GM19240 (cell line): Measurements from ENCODE around the gene EVA1A.
"Not testable (repeated sequence)": the region's sequence is repeated elsewhere in the genome, so short reads cannot be mapped to it uniquely, and the experiment has no call there.

Experiments used
- DNase-seq: peaks from one replicate; pipeline ENCODE4 v3.0.0; 2011; ENCODE audit warnings: low spot score; ENCODE audit not compliant: insufficient read length

Gene EVA1A

GRCh38 chr2:75488157-75488556 lies 72.6 kb downstream of the EVA1A start:
- DNase-seq: no peak

- not testable (repeated sequence) for DNase-seq
Observed at GRCh38 chr2:75486735-75487134, 74.0 kb downstream of the EVA1A start.

DNA sequence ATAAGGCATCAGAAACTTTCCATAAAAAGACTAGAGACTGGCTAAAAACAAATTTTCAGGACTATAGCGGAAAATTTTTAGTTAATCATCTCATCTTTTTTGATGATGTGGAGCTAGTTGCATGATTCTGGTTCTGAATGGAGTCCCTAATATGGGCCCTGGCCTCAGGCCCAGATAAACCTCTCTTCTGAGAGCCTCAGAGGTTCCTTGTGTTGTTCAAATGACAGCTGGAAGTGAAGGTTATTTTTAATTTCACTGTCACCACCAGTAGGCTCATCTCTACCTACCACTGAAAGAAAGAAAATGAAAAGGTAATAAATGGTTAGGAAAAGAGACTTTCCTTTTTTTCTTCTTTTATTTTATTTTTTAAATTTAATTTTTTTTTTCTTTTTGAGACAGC lies 75.9 kb downstream of the EVA1A start:
- DNase-seq: no peak

DNA sequence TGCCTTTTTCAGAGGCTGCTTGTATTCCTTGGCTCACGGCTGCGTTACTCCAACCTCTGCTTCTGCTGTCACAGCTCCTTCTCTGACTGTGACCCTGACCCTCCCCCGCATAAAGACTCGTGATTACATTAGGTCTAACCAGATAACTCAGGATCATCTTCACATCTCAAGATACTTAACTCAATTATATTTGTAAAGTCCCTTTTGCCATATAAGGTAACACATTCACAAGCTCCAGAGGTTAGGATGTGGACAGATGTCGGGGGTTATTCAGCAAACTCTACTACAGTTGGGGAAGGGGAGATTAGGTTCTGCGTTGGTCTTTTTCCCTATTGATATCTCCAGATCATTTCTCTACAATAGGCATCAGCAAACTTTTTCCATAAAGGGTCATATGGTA lies 76.9 kb downstream of the EVA1A start:
- no peak for DNase-seq

- no peak for DNase-seq
Observed at GRCh38 chr2:75482398-75482797, 78.3 kb downstream of the EVA1A start.

DNA sequence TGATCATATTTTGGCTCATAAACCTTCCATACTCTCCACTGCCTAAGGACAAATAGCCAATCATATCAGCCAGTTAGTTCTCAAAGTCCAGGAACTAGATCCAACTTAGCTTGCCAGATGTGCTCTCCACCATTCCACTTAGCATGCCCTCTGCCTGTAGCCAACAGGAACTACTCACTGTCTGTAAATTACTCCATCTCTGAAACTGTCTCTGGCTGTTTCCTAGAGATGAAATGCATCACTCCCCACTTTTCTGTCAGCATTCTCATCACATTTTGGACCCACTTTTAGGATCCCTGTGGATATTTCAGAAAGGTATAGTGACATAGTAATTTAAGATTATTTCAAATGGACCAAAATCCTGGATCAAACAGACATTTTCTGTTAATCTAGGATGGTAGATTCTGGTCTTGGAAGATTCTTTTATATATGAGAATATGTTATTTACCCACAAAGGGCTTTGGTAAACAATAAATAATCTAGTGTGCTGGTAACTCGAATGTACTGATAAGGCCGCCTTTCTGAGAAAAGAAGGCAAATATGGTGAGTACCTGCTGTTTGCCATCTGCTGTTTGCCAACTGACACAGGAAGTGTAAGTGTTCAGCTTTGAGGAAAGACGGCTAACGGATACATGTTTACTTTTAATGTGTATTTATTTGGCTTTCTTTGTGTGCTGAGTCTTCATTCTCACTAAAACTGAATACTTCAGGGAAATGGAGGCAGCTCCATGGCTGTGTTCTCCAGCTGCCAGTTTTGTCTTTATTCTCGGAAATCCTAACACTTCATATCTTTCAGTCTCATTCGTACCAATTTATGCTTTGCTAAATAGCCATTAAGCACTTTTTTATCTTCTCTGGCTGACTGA lies 79.5 kb downstream of the EVA1A start:
- DNase-seq: no peak

DNA sequence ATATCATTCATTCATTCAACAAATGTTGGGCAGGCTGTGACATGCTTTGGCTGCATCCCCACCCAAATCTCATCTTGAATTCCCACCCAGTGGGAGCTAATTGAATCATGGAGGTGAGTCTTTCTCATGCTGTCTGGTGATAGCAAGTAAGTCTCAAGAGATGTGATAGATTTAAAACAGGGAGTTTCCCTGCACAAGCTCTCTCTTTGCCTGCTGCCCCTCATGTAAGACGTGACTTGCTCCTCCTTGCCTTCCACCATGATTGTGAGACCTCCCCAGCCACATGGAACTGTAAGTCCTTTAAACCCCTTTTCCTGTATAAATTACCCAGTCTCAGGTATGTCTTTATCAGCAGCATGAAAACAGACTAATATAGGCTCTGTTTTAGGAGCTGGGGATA lies 83.0 kb downstream of the EVA1A start:
- not testable (repeated sequence) for DNase-seq

- DNase-seq: no peak
Observed at GRCh38 chr2:75476761-75477160, 84.0 kb downstream of the EVA1A start.

- DNase-seq: no peak
Observed at GRCh38 chr2:75475976-75476375, 84.8 kb downstream of the EVA1A start.

- DNase-seq: no peak
Observed at GRCh38 chr2:75475049-75475448, 85.7 kb downstream of the EVA1A start.

- DNase-seq: no peak
Observed at GRCh38 chr2:75474115-75474514, 86.6 kb downstream of the EVA1A start.

DNA sequence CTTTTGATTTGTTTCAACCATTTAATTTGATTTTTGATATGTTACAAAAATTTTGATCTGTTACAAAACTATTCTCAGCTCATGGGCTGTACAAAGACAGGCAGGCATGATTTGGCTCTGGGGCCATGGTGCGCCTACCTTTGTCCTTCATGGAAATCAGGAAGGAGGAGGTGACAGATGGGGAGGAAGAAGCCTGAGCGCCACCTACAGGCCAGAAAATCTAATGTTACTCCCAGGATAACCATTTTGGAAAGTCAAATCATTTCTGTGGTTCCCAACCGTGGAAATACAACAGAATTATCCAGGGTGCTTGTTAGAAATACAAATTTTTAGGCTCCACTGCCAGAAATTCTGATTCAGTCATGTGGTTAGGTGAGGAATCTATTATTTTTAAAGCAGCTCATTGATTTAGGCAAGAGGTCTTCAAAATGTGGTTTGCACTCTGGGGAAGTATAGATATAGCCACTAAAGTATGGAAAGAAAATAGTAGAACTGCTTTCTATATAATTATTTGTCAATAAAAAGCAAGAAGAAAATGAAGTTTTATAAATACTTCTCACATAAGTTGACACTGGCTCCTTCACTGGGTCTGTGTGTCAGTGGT lies 93.9 kb downstream of the EVA1A start:
- no peak for DNase-seq

GRCh38 chr2:75465317-75465984 lies 95.3 kb downstream of the EVA1A start:
- DNase-seq: no peak

- DNase-seq: no peak
Observed at GRCh38 chr2:75464348-75464946, 96.3 kb downstream of the EVA1A start.

DNA sequence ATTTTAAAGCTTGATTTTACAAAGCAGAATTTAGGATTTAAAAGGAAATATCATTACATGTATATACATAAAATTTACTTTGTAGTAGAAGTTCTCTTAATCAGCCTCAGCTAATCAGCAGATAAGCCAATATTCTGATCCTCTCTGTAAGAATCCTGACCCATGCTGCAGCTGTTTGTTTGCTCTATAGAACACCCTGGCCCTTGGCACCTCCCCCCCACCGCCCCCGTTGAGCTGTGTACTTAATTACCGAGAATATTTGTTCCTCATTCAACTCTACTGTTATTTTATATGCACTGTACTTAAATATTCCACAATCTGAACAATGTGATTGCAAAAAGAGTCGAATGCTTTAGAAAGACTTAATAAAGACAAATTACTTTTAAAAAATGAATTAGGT lies 98.0 kb downstream of the EVA1A start:
- DNase-seq: no peak

- DNase-seq: no peak
Observed at GRCh38 chr2:75462206-75462605, 98.5 kb downstream of the EVA1A start.

GRCh38 chr2:75460630-75461029 lies 100.1 kb downstream of the EVA1A start:
- DNase-seq: no peak

DNA sequence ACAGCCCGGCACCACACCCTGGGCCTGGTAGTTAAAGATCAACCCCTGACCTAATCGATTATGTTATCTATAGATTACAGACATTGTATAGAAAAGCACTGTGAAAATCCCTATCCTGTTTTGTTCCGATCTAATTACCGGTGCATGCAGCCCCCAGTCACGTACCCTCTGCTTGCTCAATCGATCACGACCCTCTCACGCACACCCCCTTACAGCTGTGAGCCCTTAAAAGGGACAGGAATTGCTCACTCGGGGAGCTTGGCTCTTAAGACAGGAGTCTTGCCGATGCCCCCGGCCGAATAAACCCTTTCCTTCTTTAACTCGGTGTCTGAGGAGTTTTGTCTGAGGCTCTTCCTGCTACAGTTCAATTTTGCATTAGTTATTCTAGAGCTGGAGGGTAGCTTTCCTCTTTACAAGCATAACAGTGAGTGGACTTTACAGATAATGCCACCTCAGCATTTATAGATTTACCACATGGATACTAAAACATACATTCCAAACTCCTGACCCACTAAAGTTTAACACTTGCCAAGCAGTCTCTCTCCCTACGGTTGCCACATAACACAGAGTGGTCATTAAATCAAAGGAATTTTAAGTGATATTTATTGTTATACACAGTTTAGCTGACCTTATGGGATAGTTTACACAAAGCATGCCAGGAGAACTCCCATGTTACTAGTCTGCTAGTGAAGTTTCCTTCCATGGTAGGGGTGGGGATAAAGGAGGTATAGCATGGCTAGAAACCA lies 101.0 kb downstream of the EVA1A start:
- DNase-seq: no peak

- no peak for DNase-seq
Observed at GRCh38 chr2:75458201-75458600, 102.5 kb downstream of the EVA1A start.

DNA sequence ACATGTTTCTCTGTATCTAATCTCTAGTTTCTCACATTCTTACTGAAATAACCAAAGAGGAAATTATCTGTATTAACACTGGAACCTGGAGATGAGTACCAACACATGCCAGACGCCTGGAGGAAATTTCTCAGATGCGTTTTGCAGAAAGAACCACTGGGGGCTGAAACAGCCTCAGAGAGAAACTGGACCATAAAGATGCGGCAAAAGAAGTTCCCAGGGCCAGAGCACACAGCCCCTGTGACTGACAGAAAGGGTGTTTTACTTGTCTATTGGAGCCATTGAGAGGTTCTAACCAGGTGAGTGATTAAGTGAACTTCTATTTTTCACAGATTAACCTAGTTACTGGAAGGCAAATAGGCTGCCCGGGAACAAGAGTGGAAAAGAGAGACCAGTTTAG lies 103.9 kb downstream of the EVA1A start:
- DNase-seq: no peak

DNA sequence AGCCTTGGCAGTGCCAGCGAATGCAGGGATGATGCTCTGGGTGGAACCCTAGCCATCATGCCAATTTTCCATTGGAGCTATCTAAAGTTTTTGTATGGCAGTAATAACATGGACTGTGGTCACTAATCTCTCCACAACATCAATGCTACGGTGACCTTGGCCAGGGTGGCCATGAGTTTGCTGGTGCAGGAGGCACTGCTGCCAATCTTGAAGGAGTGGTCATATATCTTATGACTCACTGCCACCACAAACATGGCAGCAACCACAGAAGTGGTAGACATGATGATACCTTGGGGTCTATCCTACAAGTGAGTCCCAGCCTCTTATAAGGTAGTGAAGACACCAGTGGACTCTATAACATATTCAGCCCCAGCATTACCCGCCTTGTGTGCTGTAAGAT lies 104.6 kb downstream of the EVA1A start:
- no peak for DNase-seq
